Adrenal gland (tissue), 12 donors: ENCODE results near the gene ZDHHC4. TPM values are rescaled to one million over a fixed set of nuclear protein-coding genes. Genes with fewer than 3 reads are reported as not detected.

Source experiments
- DNase-seq, 7 donors: peaks; one replicate each; pipeline ENCODE4 v3.0.0-alpha.2; 2019 to 2020
- H3K27ac ChIP-seq, 5 donors: fragments of 200-600 bp; sonication (generic) in 4 of 5; 1 replicate in 3 of 5; 2 replicates in 2 of 5; pipeline versions ENCODE4 v1.5.1 to v1.8.0; 2016 to 2020; ENCODE audit warnings: mild to moderate bottlenecking in 1 of 5
- H3K27me3 ChIP-seq: fragments of 200-600 bp; 2 replicates; pipeline ENCODE4 v1.8.0; 2021
- H3K36me3 ChIP-seq, 2 donors: fragments of 200-600 bp; replicated peaks in 1 of 2; 1 replicate in 1 of 2; 2 replicates in 1 of 2; pipeline versions ENCODE4 v1.5.1 to v1.8.0; 2018 to 2022
- H3K4me1 ChIP-seq, 2 donors: fragments of 200-600 bp; replicated peaks in 1 of 2; 1 replicate in 1 of 2; 2 replicates in 1 of 2; pipeline versions ENCODE4 v1.5.1 to v1.8.0; 2018 to 2021
- H3K4me3 ChIP-seq, 4 donors: fragments of 200-600 bp; sonication (generic) in 3 of 4; one replicate each; pipeline ENCODE4 v1.5.1; 2016 to 2018
- H3K9me3 ChIP-seq, 3 donors: fragments of 200-600 bp; sonication (generic) in 1 of 3; replicated peaks in 1 of 3; 1 replicate in 2 of 3; 2 replicates in 1 of 3; pipeline versions ENCODE4 v1.5.1 to v1.8.0; 2016 to 2021
- CTCF ChIP-seq, 6 experiments: fragments of 450-650 bp in 4 of 6; fragments of 200-600 bp in 2 of 6; sonication (generic) in 1 of 6; IDR thresholded peaks; 1 replicate in 5 of 6; 2 replicates in 1 of 6; pipeline versions ENCODE4 v1.5.1 to v1.8.0; 2016 to 2021; ENCODE audit warnings: antibody characterized with exemption in 6 of 6, mild to moderate bottlenecking in 2 of 6, moderate library complexity in 1 of 6
- POLR2A ChIP-seq, 2 donors: fragments of 450-650 bp; IDR thresholded peaks; one replicate each; pipeline ENCODE4 v1.6.1; 2017; ENCODE audit warnings: antibody characterized with exemption in 2 of 2, mild to moderate bottlenecking in 2 of 2, moderate library complexity in 1 of 2
- WGBS, 4 donors: extraction: QIAGEN DNeasy Blood & Tissue Kit in 2 of 4; methylation state at CpG; one replicate each; pipeline versions ENCODE4 v1.1.5 to v1.1.7; 2013 to 2017; 5-methylcytosine and 5-hydroxymethylcytosine counted together
- intact Hi-C, 2 donors: fragments of 100-400 bp; cut with DNase I; formaldehyde crosslinking; loops; one replicate each; pipeline versions ENCODE4 v1.14.1 to v1.15.0; 2022 to 2023
- polyA plus RNA-seq, 3 donors: library from polyadenylated mRNA; stranded (reverse); fragments of 200-250 nt in 2 of 3; fragments of 350-450 nt in 1 of 3; fragmentation: Illumina TruSeq in 1 of 3; extraction: RNeasy Lipid Tissue Mini Kit (QIAGEN cat#74804) in 1 of 3; gene quantifications; one replicate each; pipeline ENCODE4 v1.2.3, GENCODE V29; 2013 to 2014
- total RNA-seq, 9 donors: library from RNA; depleted of rRNA in 4 of 9; stranded (reverse); fragments of >200 nt in 4 of 9; fragments of 120-200 nt in 1 of 9; fragmentation: NEBNext Ultra II Directional in 1 of 9; extraction: Animal tissue kit (Norgen Biotek cat#: 25700) in 1 of 9; gene quantifications; one replicate each; pipeline versions ENCODE4 v1.1.0 to v1.2.4, GENCODE V29; 2013 to 2023
- donor health status: healthy with polysubstance abuse.
- donor health status: Bipolar disorder and iron deficiency.
- donor health status: DM: yes; HTN: yes; CAD: no.
- donor health status: DM: no; HTN: no; CAD: no.
- donor health status: DM: no; HTN: no; CAD: no.
- donor health status: DM: yes; HTN: yes; CAD: no.

ZDHHC4 gene
- total and polyA plus RNA-seq, 12 donors: 38.5 to 115 (median 70.4) TPM

DNA sequence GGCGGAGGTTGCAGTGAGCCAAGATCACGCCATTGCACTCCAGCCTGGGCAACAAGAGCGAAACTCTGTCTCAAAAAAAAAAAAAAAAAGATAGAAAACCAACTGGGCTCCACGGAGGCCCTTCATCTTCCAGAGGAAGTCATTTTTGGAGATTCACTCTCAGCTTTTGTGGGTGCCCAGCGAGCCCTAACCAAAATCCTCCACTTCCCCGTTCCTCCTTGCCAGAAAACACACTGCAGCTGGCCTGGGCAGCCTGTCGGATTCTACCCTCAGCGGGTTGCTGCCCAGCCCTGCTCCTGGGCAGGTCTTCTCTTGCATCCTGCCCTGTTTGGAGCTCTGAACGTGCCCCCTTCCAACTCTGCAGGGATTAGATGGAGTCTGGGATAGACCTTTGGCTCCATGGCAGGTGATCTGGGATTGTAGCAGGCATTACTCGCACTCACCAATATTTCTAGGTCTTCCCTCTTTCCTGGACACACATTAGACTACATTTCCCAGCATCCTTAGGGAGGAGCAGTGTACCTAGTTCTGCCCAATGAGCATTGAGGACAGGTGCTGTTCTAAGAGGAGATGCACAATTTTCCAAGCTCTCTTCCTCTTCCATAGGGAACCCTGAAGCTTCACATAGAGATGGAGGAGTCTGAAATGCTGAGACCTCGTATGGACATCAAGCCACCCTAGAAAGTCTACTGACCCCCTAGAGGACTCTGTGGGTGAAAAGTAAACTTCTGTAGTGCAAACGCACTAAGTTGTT, 30.6 kb upstream of the ZDHHC4 start:
- intact Hi-C loops: no loop called here
- Histone ChIP-seq H3K36me3 (no peaks in the 10 kb centered on the region), H3K27ac (no peak overlapping the region), H3K9me3 (no peaks in the 10 kb centered on the region), H3K4me1 (no peaks in the 10 kb centered on the region), H3K27me3 (no peaks in the 10 kb centered on the region), H3K4me3 (no peak overlapping the region)
- DNase-seq: no peak
- TF ChIP-seq POLR2A (IDR thresholded peaks at IDR 0.05) (no peak), CTCF (IDR thresholded peaks at IDR 0.05) (no peak)
- 71 to 77% (median 72%) methylated on average over 11 to 12 of the region's 12 CpGs for WGBS, 4 donors

- no peak overlapping the region for H3K4me3 ChIP-seq
- no peaks in the 10 kb centered on the region for H3K27me3 ChIP-seq
- no peak for TF ChIP-seq CTCF (IDR thresholded peaks at IDR 0.05)
- no peak for TF ChIP-seq POLR2A (IDR thresholded peaks at IDR 0.05)
- intact Hi-C loops: no loop called here
- 88 to 100% (median 91%) methylated on average over 1 of the region's 1 CpG for WGBS, 4 donors
- no peak for DNase-seq
- H3K36me3 ChIP-seq: no peaks in the 10 kb centered on the region
- H3K27ac ChIP-seq: no peak overlapping the region
- no peaks in the 10 kb centered on the region for H3K9me3 ChIP-seq
- no peaks in the 10 kb centered on the region for H3K4me1 ChIP-seq
These were observed 29.9 kb upstream of the ZDHHC4 start for GRCh38 chr7:6547400-6547799.

GRCh38 chr7:6551016-6551511, 26.2 kb upstream of the ZDHHC4 start, which contains the start of gene GRID2IP:
GRID2IP (minus strand) TSS chr7:6551461; CDS start chr7:6551436, 25 bp downstream.
- Histone ChIP-seq H3K4me1 (no peaks in the 10 kb centered on the region), H3K27me3 (no peaks in the 10 kb centered on the region), H3K36me3 (no peaks in the 10 kb centered on the region), H3K27ac (no peak within 1 kb of the TSS), H3K4me3 (no peak within 1 kb of the TSS), H3K9me3 (no peaks in the 10 kb centered on the region)
- intact Hi-C loops: no loop called here
- no peak for DNase-seq
- WGBS, 4 donors: 63 to 79% (median 73%) methylated on average over 5 to 46 of the region's 46 CpGs
- TF ChIP-seq CTCF (IDR thresholded peaks at IDR 0.05) (no peak), POLR2A (IDR thresholded peaks at IDR 0.05) (no peak)

DNA sequence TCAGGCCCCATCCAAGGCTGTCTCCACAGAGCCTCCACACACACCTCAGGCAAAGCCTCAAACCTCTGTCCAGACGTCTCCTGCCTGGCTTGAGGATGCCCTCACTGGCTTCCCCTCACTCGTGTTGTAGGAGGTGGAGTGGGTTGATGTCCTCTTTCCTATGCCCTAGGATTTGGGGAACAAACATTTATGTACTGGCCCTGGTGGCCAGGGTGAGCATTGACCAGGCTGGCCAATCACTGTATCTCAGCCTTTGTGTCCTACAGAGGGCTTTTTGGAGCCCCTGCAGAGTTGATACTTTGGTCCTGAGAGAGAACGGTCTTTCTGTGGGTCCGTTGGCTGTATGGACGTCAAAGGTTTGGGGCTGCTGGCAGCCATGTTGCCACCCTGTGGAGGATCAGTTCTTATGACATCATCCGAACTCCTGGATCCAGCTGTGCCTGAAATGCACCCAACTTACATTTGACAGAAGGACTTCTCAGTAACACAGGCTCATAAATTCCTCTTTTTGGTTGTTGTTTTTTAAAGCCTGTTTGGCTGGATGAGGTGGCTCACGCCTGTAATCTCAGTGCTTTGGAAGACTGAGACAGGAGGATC, 23.7 kb upstream of the ZDHHC4 start:
- H3K27ac ChIP-seq: no peak overlapping the region
- intact Hi-C loops: no loop called here

More for the DNA sequence above, 23.7 kb upstream of the ZDHHC4 start:
- no peaks in the 10 kb centered on the region for H3K9me3 ChIP-seq
- TF ChIP-seq POLR2A (IDR thresholded peaks at IDR 0.05) (no peak), CTCF (IDR thresholded peaks at IDR 0.05) (peak in 1 of 6 experiments; percentile 3)
- 71 to 74% (median 73%) methylated on average over 7 of the region's 7 CpGs for WGBS, 4 donors
- H3K4me3 ChIP-seq: no peak overlapping the region
- no peak for DNase-seq
- no peaks in the 10 kb centered on the region for H3K4me1 ChIP-seq
- H3K36me3 ChIP-seq: no peaks in the 10 kb centered on the region
- no peaks in the 10 kb centered on the region for H3K27me3 ChIP-seq
